HG03432 (cell line): ENCODE results near the gene IQGAP3.

Experiments used
- ATAC-seq: cut with Tn5 transposase; IDR thresholded peaks from one replicate; pipeline ENCODE4 v1.9.1; 2021; ENCODE audit warnings: mild to moderate bottlenecking, moderate library complexity; ENCODE audit not compliant: unreplicated experiment

Gene IQGAP3

DNA sequence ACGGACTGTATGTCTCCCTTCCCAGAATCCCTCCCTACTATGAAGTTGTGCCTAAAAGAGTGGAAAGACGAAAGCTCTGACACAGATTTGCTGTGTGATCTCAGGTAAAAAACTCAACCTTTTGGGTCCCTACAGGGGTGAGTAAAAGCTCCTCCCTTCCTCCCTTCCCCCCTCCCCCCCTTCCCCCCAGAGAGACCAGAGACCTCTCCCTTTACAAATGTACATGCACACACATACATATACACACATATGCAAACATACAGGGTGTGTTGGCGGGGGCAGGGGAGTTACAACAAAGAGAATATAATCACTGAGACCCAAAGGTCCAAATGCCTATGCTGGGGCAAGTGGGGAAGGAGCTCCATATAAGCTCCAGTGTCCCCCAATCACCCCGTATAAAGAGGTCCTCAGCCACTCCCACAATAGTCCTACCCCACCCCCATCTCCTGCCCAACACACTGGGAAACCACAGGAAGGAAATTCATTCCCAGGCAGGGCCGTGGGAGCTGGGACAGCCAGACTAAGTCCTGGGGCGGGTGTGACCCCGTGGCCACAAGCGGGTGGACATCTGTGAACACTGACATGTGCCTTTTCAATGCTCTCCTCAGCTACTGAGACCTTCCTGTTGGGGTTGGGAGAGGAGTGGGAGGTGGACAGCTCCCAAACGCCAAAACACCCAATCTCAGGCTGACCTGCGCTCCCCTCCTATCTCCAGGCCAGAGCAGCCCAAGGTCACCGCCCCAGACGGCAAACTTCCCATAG lies 73.8 kb downstream of the IQGAP3 start:
- ATAC-seq = no peak

DNA sequence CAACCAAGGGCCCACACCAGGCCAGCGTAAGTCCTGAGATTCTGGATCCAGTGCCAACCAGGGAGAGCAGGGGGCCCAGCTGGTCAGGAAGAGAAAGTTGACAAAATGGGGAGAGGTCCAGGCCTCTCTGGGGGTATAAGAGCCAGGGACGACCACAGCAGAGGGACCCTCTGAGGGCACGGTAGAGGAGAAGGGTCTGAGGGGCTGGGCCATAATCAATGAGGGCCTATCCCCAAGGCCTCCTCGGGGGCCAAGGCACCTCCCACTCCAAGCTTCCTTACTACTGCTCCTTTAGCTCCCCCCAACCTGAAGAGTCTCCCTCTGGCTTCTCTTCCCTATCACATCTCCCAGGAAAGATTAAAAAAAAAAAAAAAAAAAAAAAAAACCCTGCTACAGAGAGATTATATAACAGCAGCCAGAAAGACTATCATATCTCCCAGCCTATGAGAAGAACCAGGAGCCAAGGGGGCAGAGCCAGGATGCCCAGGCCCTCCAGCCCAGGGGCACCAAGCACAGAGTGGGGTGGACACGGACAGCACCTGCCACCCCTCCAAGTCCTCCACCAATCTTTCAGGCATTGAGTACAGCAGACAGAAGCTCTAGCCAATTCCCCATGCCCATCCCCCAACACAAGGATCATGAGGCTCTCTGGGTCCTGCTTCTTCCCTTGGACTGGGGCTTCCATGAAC lies 74.5 kb downstream of the IQGAP3 start:
- no peak for ATAC-seq

DNA sequence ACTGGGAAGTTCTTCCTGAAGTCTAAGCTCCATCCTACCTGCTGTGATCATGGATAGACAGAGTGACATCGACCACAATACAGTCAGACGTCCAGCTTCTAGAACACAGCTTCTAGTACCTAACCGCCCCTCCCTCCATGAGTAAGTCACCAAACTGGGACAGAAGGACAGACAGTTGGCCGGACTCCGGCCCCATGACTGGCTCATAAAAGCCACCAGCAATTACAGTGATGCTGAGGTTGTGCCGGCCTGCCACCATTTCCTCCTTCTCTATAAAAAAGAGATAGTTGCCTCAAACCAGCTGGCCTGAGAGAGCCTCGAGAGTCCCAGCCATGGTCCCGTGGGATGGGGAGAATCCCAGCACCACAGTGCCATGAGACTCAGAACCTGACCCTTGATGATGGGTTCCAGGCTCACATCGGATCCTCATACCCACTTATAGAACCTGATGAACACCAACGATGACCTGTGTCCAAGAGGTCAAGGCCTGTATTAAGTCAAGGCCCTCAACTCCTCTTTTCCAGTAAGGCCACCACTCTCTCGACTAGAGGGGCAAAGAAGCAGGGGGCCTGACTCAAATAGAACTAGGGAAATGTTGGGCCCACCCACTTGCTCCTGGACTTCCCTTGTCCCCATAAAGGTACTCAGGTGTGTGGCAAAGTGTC lies 75.2 kb downstream of the IQGAP3 start:
- ATAC-seq = no peak

DNA sequence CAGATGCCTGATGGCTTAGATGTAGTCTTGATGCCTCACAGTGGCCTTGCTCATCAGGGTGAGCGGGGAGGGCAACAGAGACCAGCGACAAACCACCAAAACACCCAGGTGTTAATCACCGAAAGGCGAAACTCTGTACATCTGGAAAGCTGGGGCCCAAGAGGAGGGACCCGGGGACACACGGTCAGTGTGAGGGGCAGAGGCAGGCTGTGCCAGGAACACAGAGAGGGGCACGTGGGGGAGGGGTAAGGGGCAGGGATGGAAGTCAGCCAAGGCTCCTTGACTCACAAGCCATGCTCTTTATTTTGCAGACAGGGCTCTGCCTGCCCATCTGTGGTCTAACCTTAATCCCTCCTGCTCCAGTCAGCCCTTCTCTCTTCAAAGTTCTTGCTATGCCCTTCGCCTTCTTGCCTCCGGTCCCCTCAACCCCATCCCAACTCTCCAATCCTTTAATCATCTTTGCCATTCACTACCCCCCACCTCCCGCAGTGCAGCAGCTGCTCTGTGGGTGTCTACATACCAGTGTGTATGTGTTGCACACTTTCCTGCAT lies 76.1 kb downstream of the IQGAP3 start:
- ATAC-seq = no peak

DNA sequence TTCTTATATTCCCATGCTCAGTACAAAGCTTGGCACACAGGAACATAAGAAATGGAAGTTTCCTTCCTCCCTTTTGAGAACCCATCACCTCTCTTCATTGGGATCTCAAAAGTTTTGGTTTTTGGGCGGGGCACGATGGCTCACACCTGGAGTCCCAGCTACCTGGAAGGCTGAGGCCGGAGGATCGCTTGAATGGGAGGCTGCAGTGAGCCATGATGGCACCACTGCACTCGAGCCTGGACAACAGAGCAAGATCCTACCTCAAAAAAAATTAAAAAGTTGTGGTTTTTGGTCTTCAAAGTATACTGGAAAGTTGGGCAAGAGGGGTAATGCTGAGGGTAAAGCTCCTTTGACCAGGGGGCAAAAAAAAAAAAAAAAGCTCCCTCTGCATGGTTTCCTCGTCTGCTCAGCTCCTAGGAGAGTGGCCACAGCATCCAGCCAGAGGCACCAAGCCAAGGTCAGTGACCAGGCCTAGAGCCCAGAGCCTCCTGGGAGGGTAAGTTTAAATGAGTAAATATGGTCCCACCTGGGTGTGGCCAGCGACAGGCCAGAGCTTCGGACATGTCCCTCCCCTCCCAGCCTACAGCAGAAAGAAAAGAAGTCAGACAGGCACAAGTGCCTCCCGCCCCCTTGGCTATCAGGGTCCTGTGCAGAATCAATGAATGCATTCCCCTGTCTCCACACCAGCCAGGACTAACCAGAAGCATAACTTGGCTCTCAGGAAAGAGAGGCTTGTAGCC lies 76.8 kb downstream of the IQGAP3 start:
- ATAC-seq = no peak

DNA sequence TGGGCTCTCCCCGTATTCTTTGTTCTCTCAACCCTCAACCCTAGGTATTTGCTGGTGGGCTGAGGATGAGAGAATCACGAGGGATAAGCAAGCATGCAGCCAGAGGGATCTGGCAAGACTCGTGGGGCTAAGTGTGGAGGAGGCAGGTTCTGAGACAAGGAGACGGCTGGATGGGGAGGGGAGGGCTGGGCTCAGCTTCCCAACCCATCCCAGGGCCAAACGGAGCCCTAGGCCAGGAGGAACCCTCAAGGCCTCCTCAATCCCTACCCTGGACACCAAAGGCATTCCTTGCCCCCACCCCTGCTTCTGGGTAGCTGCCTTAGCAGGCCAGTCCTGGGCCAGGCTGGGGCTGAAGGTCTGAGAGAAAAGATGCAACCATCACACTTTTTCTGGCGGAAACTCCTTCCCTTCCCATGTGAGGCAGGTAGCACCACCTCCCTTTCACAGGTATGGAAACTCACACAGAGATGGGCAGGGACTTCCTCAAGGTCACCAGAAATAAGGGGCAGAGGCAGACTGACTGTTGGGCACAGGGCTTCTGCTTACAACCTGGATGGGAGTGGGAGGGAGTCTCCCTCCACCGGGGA lies 78.0 kb downstream of the IQGAP3 start:
- no peak for ATAC-seq

DNA sequence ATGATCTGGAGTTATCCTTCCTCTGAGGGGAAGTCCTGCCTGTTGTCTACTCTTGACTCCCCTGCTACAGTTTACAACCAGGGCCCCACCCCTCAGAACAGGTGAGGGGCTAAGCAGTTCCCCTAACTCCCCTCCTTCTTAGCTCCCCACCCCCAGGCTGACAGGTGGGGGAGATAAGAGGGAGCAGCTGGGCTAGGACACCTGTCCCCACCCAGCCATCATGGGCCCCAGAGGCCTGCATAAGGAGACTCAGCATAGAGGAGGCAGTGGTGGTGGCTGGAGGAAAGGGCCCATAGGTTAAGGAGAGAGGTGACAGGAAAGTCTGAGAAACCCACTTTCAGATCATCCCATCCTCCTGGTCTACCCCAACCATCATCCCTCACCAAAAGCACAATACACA lies 78.6 kb downstream of the IQGAP3 start:
- no peak for ATAC-seq

DNA sequence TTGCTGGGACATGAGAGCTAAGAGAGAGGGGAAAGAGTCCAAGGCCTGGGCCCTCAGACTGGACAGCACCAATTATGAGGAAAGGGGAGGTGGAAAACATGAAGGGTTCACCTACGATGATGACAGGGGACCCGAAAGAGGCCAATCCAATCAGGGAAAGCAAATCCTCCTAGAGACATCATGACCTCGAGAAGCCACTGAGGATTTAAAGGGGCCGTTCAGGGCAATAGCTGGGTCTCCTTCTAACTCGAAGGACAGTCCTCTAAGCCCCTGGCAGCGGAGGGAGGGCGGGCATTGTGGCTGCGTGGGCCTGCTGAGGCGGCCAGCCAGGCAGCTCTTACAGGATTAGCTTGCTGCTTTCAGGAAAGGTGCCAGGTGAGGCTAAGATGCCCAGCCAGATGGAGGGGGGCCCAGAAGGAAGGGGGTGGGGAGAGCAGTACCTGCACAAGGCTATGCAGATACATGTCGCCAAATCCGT lies 79.2 kb downstream of the IQGAP3 start:
- ATAC-seq = no peak

DNA sequence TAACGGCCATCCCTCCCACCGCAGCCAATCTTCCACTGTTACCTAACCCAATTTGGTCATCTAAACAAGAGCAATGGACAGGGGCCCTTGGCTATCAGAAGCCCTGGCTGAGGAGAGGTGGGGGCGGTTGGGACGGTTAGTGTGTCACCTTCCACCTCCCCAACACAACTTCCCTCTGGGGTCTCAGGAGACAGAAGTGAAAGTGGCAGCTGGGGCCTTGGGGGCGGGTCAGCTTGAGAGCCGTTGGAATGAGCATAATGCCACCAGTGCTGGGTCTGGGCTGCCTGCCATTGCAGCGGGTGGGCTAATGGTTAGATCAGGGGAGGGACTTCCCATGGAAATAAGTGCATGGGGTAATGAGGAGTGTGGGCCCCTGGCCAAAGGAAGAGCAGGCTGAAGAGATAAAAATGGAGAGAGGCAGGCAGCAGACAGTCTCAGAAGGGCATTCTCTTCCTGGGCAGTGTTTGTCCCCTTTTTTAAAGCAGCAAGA lies 79.7 kb downstream of the IQGAP3 start:
- ATAC-seq = peak; percentile 20

DNA sequence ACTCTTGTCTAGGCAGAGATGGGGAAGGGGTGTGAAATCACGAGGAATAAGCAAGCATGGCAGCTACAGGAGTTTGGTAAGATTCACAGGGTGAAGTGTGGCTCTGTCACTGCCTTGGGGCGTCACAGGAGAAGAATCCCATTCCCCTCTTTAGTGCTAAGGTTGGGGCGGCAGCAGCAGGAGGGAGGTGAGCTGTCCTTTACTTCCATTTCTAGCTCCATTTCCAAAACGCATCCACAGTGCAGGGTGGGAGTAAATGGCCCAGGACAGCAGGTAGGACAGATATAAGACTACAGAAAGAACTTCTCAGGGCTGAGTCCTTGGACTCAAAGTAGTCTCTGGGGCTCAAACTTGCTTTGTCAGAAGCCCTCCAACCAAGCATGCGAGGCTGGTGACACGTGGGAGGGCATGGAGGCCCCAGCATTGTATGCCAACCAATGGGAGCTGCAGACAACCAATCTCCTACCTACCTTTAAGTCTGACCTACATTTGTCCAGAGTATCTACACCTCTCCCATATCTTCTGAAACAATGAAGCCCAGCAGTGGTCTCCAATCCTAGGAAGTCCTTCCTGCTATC lies 80.3 kb downstream of the IQGAP3 start:
- ATAC-seq = no peak

DNA sequence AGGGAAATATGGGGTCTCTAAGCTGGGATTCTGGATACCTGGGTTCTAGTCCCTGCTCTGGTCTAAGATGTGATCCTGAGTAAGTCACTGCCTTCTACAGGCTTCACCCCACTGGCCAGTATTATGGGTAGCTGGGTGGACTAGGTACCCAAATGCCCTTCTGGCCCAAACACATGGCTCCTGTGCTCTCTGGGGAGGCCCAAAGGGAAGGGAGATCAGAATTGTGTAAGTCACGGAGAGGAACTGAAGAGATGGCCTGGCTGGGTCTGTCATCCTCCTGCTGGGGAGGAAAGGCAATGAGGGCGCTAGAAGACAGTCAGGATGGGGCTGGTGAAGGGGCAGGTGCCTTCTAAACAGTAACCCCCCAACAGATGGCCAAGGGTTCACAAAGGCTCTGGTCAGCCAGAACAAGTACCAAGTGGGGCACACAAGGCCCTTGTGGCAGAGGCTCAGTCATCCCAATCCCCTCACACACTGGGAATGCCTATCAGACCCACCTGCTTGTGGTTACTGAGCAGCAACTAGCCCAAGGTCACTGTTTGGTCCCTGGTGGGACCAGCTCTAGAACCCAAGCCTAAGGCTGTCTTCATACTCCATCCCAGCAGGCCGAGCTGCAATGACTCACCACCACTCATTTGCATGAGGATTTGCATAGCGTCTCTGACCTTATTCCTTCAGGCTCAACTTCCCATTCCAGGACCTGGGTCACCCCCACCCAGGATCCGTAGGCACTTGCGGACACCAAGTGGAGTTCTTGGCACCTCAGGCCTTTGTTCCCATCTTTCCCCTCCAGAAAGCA lies 81.0 kb downstream of the IQGAP3 start:
- ATAC-seq = no peak

DNA sequence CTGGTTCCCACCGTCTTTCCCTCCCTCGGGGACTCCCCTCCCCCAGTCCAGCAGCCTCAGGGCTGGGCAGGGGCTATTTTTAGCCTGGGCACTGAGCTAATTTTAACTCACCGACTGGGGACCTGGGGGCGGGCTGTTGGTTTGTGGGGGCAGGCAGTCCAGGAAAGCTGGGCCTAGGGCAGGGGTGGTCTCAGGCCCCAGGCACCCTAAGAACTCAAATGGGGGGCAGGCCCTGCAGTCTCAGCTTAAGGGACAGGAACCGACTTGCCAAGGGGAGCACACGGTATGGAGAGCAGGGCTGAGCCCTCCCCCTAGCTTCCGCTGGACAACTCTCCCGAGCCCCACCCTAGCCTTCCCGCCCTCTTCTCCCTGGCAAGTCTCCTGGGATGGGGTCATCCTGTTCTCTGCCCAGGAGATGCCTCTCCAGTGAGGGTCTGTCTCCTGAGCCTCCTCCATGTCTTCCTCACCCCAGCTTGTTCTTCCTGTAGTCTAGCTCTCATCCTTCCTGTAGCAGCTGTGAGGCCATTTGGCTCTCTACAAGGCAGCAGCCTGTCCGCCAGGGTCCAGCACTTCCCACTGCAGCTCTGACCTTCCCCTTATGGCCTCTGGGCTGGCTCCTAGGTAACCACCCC lies 81.8 kb downstream of the IQGAP3 start:
- no peak for ATAC-seq

DNA sequence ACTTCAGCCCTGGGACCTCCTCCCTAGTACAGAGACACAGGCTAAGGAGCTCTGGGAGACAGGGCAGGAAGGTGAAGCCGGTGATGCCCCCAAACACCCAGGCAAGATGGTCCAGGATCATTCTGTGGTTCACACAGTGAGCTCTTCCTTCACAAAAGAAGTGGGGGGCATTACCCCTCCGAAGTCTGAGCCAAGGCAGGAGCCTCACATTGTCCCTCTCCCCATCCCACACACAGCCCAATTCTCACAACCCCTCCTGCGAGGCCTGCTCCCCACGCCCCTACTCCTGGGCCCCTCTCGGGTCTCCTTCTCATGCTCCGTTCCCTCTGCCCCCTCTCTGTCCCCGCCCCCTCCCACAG lies 82.5 kb downstream of the IQGAP3 start:
- no peak for ATAC-seq

DNA sequence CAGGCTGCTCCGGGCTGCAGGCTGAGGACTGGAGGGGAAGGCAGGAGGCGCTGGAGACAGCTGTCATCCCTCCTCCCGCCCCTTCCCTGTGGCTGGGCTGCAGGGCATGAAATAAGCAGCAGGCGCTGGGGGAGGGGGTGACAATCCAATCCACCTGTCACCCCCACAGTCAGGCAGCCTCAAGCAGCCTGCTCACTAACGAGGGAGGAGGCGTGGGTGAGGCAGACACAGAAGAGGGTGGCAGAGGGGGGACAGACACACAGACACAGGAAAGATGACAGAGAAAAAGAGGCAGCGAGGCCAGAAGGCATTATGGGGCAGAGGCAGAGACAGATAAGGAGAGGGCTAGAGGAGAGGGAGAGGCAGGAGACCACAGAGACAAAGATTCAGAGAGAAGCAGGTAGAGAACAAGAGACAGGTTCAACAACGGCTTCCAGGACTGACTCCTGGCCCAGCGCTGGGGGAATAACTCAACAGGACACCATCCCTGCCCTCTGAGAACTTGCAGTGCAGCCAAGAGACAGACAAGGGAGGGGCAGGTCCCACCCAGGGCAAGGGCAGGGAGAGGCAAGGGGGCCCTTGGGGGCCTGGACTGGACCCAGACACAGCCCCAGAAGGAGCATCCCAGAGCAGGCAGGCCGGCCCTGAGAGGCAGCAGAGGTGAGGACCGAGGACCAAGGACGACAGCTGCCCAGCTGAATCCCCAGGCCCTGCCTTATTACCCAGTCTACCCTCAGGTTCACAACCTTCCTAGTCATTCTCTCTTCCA lies 83.0 kb downstream of the IQGAP3 start:
- peak; percentile 27 for ATAC-seq

DNA sequence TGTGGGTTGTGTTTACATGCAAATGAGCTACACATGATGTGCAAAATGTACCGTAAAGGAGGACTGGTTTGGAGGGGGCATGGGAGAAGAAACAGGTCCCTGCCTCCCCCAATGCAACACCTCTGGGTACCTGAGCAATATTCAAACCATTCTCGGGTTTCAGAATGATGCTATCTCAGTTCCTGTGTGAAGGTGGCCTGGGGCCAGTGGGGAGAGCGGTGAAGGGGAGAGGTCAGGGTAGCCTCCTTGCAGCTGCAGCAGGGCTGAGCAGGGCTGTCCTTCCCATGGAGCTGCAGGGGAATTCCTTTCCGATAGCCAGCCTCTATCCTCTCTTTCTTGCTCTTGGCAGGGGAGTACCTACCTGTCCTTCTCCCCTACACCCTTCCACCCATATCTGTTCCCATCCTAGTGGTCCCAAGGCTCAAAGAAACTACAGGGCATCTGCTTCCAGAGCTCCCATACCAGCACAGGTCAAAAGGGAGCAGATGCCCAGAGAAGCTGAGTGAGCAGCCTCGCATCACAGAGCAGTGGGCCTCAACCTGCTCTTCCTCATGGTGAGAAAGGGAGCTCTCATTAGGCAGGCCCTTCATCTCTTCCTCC lies 83.7 kb downstream of the IQGAP3 start:
- peak; percentile 64 for ATAC-seq

DNA sequence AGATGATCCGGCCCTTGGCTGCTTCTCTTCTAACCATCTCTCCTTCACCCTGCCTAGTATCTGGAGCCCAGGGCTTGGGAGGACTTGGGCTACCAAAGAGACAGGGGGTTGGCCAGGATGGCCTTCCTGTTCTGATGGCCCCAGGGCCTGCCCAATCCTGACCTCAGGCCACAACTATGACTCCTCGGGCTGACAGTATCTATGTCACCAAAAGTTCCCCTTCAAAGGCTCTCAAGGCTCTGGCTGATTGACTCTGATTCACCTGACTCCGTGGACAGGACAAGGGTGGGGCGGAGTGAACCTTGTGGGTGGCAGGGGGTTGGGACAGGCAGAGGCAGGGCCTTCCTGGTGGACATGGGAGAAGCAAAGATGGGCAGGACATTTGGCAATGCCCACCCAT lies 84.5 kb downstream of the IQGAP3 start:
- ATAC-seq = peak; percentile 33

DNA sequence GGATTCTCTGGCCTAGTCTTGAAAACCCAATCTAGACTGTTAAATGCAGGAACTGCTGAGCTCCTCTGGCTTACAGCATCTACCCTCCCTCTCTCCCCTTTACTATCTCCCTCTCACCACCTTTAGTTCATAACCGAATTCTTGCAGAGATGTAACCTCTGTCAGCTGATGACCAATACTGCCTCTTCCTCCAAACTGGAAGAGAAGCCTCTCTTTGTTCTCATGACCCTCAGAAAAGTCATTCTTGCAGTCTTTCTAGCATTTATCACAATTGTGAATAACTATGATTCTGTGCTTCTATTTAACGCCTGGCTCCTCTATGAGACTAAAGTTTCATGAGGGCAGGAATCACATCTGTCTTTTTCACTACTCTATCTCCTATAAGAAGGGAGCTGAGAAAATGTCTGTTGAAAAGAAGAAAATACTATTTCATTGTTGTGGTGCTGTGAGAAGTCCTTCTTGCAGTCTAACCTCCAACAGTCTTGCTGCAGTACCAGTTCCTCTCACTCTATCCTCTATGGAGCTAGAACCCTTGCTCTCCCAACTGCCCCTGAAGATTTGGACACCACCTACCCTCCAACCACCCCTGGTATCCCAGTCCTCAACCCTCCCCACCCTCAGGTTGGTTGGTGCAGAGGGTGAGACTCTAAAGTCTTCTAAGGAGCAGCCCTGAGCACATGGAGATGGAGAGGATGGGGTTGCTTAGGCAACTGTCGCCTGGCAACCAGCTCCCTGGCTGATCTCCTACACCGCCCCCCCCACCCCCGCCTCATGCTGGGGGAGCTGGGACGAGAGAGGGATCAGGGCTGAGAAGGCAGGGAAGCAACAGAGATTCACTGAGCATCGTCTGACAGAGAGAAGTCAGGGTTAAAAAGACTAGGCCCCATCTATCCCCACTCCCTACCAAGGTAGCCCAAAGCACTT lies 85.7 kb downstream of the IQGAP3 start:
- no peak for ATAC-seq
